Peyer's patch (tissue), 4 donors: ENCODE measurements around the gene HNRNPH2.

Source experiments
- POLR2A ChIP-seq, 2 donors: fragments of 450-650 bp; IDR thresholded peaks; one replicate each; pipeline ENCODE4 v1.5.1; 2017; ENCODE audit warnings: antibody characterized with exemption in 2 of 2, mild to moderate bottlenecking in 2 of 2, moderate library complexity in 2 of 2
- TF ChIP-seq, protein P1 (sequence below), 6 experiments: fragments of 450-650 bp in 4 of 6; fragments of 200-600 bp in 2 of 6; sonication (generic) in 1 of 6; IDR thresholded peaks; one replicate each; pipeline ENCODE4 v1.5.1; 2017 to 2019; ENCODE audit warnings: antibody characterized with exemption in 6 of 6, mild to moderate bottlenecking in 3 of 6, moderate library complexity in 1 of 6

DNA sequence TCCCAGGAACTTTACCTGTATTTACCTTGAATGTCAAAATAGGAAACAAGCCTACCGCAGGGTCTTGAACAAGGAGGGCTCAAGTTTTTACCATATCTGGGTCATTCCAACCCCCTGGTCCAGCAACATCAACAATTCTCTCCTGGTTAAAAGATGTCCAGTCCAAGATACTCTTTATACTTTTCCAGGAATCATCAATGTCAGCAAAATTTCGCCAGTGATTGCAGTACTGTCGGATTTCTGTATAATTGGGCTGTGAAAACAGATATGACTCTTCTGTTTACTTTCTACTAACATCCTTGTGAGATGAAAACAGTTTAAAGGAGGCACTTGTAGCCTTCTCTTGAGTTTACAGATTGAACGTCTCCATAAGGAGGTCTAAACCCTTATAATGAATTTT, 9.3 kb upstream of the HNRNPH2 start:
- no peak for TF ChIP-seq POLR2A (IDR thresholded peaks at IDR 0.05)
- TF ChIP-seq, protein P1, sequence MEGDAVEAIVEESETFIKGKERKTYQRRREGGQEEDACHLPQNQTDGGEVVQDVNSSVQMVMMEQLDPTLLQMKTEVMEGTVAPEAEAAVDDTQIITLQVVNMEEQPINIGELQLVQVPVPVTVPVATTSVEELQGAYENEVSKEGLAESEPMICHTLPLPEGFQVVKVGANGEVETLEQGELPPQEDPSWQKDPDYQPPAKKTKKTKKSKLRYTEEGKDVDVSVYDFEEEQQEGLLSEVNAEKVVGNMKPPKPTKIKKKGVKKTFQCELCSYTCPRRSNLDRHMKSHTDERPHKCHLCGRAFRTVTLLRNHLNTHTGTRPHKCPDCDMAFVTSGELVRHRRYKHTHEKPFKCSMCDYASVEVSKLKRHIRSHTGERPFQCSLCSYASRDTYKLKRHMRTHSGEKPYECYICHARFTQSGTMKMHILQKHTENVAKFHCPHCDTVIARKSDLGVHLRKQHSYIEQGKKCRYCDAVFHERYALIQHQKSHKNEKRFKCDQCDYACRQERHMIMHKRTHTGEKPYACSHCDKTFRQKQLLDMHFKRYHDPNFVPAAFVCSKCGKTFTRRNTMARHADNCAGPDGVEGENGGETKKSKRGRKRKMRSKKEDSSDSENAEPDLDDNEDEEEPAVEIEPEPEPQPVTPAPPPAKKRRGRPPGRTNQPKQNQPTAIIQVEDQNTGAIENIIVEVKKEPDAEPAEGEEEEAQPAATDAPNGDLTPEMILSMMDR (IDR thresholded peaks at IDR 0.05), result no peak
